Mesangial cell (primary cell): ENCODE results near the gene FOSL2. TPM values are rescaled to one million over a fixed set of nuclear protein-coding genes. Genes with fewer than 3 reads are reported as not detected.

Experiments used
- total RNA-seq: library from RNA; depleted of rRNA; stranded (reverse); fragments of >200 nt; gene quantifications from 2 replicates; pipeline ENCODE4 v1.2.3, GENCODE V29; 2015

Gene FOSL2
- total RNA-seq: 79.2 and 188 TPM in 2 replicates

DNA sequence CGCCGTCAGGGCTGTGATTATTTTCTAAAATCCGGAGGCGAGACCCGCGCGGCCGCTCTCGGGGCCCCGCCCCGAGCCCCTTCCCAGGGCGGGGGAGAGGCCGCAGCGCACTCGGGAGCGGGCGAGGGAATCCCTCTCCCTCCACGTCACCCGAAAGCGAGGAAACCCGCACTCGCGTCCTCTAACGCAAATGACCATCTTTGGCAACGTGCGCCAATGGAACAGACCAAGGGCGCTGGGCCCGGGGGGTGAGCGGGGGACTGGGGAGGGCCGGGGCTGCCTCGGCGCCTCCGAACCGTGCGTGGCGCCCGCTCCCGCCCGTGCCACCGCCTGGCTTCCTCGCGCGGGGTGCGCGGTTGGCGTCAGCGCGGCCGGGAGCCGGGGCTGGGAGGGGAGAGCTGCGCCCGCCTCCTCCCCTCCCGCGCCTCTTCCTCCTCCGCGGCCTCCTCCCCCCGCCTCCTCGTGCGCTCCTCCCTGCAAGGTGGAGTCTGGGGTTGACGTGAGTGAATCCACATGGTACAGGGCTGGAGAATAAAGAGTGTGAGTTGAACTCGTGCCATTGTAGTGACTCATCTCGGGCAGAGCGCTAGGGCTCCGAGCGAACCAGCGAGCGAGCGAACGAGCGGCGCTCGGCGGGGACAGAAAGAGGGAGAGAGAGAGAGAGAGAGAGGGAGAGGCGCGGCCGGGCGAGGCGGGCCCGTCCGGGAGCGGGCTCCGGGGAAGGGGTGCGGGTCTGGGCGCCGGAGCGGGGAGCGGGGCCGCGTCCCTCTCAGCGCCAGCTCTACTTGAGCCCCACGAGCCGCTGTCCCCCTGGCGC lies at the start of gene FOSL2:
Gene FOSL2 (plus strand): TSS at position 562 of the 817 bp plus-strand sequence. CDS start 863 bp downstream, outside the sequence.

Other genes starting within 250 kb of the FOSL2 start
- 0.81 and 2.9 TPM in 2 replicates for gene PLB1, start 103.2 kb downstream of the FOSL2 start, total RNA-seq